HepG2 (cell line): ENCODE measurements around the gene CYTH1. TPM values are rescaled to one million over a fixed set of nuclear protein-coding genes. Genes with fewer than 3 reads are reported as not detected.

ENCODE experiments used
- ATAC-seq: fragments of 200-7000 bp; cut with Tn5 transposase; 3 replicates; pipeline ENCODE4 v1.9.1; 2020; ENCODE audit warnings: mild to moderate bottlenecking, moderate library complexity
- BruUV-seq: library from RNA; stranded (reverse); fragments of 400-500 nt; replicated peaks from 2 replicates; lab custom pipeline; 2021; lab: Mats Ljungman, UMichigan
- CTCF ChIA-PET: fragments of 300-600 bp; formaldehyde crosslinking; extraction: SDS; loops from one replicate; lab custom pipeline; 2021; ENCODE audit warnings: low total read pairs, inconsistent platforms, low intra/inter-chr PET ratio; lab: Yijun Ruan, JAX
- POLR2A ChIA-PET: fragments of 350-600 bp; sonication (Branson Sonifier 250); formaldehyde crosslinking; loops from one replicate; lab custom pipeline; 2020; ENCODE audit warnings: antibody characterized with exemption, inconsistent platforms; lab: Yijun Ruan, JAX
- DNase-seq: peaks from one replicate; pipeline ENCODE4 v3.0.0-alpha.2; 2015; ENCODE audit warnings: low spot score
- FAIRE-seq: peaks from 3 replicates; lab custom pipeline; 2011; peaks lifted over from hg19 to GRCh38; lab: Jason Lieb, UNC
- H2AFZ ChIP-seq: one replicate; pipeline ENCODE4 v1.6.1; 2011; ENCODE audit warnings: low read length, inconsistent platforms
- H3K27ac ChIP-seq: fragments of 300-600 bp; 3 replicates; pipeline ENCODE4 v1.8.0; 2011; ENCODE audit warnings: mixed run types, mild to moderate bottlenecking, mixed read lengths, low read length, inconsistent platforms; ENCODE audit not compliant: insufficient read depth; ENCODE audit errors: extremely low read length
- H3K27me3 ChIP-seq, 2 experiments: fragments of 200-600 bp in 1 of 2; 2 replicates in 1 of 2; 3 replicates in 1 of 2; pipeline versions ENCODE4 v1.6.0 to v1.8.0; 2011; ENCODE audit warnings: low read length in 2 of 2, mild to moderate bottlenecking in 2 of 2, moderate library complexity in 2 of 2, inconsistent platforms in 1 of 2; ENCODE audit not compliant: insufficient read depth in 2 of 2, control insufficient read depth in 1 of 2
- H3K36me3 ChIP-seq, 2 experiments: fragments of 200-600 bp in 1 of 2; replicated peaks in 1 of 2; 2 replicates in 1 of 2; 3 replicates in 1 of 2; pipeline versions ENCODE4 v1.5.1 to v1.8.0; 2011; ENCODE audit warnings: low read length in 2 of 2, inconsistent platforms in 1 of 2; ENCODE audit not compliant: insufficient read depth in 2 of 2, control insufficient read depth in 1 of 2
- H3K4me1 ChIP-seq: 2 replicates; pipeline ENCODE4 v1.5.1; 2012; ENCODE audit warnings: low read length, inconsistent platforms; ENCODE audit not compliant: insufficient read depth
- H3K4me2 ChIP-seq: 2 replicates; pipeline ENCODE4 v1.6.0; 2011; ENCODE audit warnings: low read depth, low read length, inconsistent platforms
- H3K4me3 ChIP-seq, 3 experiments: fragments of 200-600 bp in 1 of 3; sonication (generic), shearing (Covaris generic) in 1 of 3; replicated peaks in 1 of 3; 2 replicates each; pipeline ENCODE4 v1.5.1; 2011 to 2016; ENCODE audit warnings: low read length in 3 of 3, inconsistent platforms in 2 of 3, low read depth in 2 of 3, mild to moderate bottlenecking in 2 of 3, control low read depth in 1 of 3, mixed read lengths in 1 of 3; ENCODE audit not compliant: insufficient read depth in 1 of 3
- H3K79me2 ChIP-seq: one replicate; pipeline ENCODE4 v1.6.1; 2011; ENCODE audit warnings: low read length, inconsistent platforms; ENCODE audit not compliant: insufficient read depth
- H3K9ac ChIP-seq: 2 replicates; pipeline ENCODE4 v1.6.0; 2011; ENCODE audit warnings: mild to moderate bottlenecking, low read depth, low read length, inconsistent platforms; ENCODE audit not compliant: insufficient read depth
- H3K9me3 ChIP-seq: 2 replicates; pipeline ENCODE4 v1.5.1; 2012; ENCODE audit warnings: mild to moderate bottlenecking, low read length
- H4K20me1 ChIP-seq: 2 replicates; pipeline ENCODE4 v1.6.0; 2011; ENCODE audit warnings: inconsistent platforms, mild to moderate bottlenecking, low read length, moderate library complexity; ENCODE audit not compliant: insufficient read depth
- BRF2 ChIP-seq: sonication (generic); formaldehyde crosslinking; IDR thresholded peaks from 2 replicates; pipeline ENCODE4 v1.8.1; 2022; ENCODE audit warnings: mild to moderate bottlenecking, missing genetic modification reagents
- CERS6 ChIP-seq: sonication (generic); formaldehyde crosslinking; IDR thresholded peaks from 2 replicates; pipeline ENCODE4 v1.5.0; 2020; ENCODE audit warnings: missing genetic modification reagents
- ELF4 ChIP-seq: sonication (generic); formaldehyde crosslinking; IDR thresholded peaks from 2 replicates; pipeline ENCODE4 v1.5.0; 2020; ENCODE audit warnings: missing genetic modification reagents, mild to moderate bottlenecking, moderate library complexity, borderline replicate concordance
- ETV6 ChIP-seq: sonication (generic); formaldehyde crosslinking; conservative IDR thresholded peaks from 2 replicates; pipeline ENCODE4 v1.4.0; 2020; ENCODE audit warnings: missing genetic modification reagents
- FOXO4 ChIP-seq: sonication (generic); formaldehyde crosslinking; conservative IDR thresholded peaks from 2 replicates; pipeline ENCODE4 v1.8.1; 2023; ENCODE audit warnings: missing genetic modification reagents
- MNT ChIP-seq: fragments of 450-650 bp; IDR thresholded peaks from 2 replicates; pipeline ENCODE4 v1.6.1; 2016
- SNAPC4 ChIP-seq: sonication (generic); formaldehyde crosslinking; IDR thresholded peaks from 2 replicates; pipeline ENCODE4 v1.4.0; 2020; ENCODE audit warnings: mild to moderate bottlenecking, missing genetic modification reagents
- U2AF2 ChIP-seq: fragments of 200-400 bp; formaldehyde crosslinking; IDR thresholded peaks from 2 replicates; pipeline ENCODE4 v1.6.1; 2017; ENCODE audit warnings: low read depth, mild to moderate bottlenecking, low read length
- ZFP90 ChIP-seq: sonication (generic); formaldehyde crosslinking; IDR thresholded peaks from 2 replicates; pipeline ENCODE4 v1.8.0; 2022; ENCODE audit warnings: missing genetic modification reagents, mild to moderate bottlenecking, inconsistent platforms, borderline replicate concordance
- ZNF414 ChIP-seq: sonication (generic); formaldehyde crosslinking; IDR thresholded peaks from 2 replicates; pipeline ENCODE4 v1.5.0; 2020; ENCODE audit warnings: missing genetic modification reagents
- ZNF484 ChIP-seq: sonication (generic); formaldehyde crosslinking; IDR thresholded peaks from 2 replicates; pipeline ENCODE4 v1.5.1; 2020; ENCODE audit warnings: mild to moderate bottlenecking, low read depth, missing genetic modification reagents, borderline replicate concordance
- ZNF749 ChIP-seq: sonication (generic); formaldehyde crosslinking; IDR thresholded peaks from 2 replicates; pipeline ENCODE4 v1.8.0; 2022; ENCODE audit warnings: mild to moderate bottlenecking, missing genetic modification reagents, moderate library complexity, borderline replicate concordance
- ZSCAN30 ChIP-seq: sonication (generic); formaldehyde crosslinking; IDR thresholded peaks from 2 replicates; pipeline ENCODE4 v1.5.0; 2020; ENCODE audit warnings: mild to moderate bottlenecking, missing genetic modification reagents
- WGBS: methylation state at CpG from one replicate; pipeline ENCODE4 v1.1.6; 2017; ENCODE audit warnings: low lambda C conversion rate; 5-methylcytosine and 5-hydroxymethylcytosine counted together
- in situ Hi-C: cut with HindIII; loops from 2 replicates; pipeline ENCODE4 v1.10.0; 2017; ENCODE audit warnings: low pct_unique_long_range_greater_than_20kb; ENCODE audit not compliant: extremely low pct_ligation_motif_present
- intact Hi-C: fragments of 100-400 bp; cut with micrococcal nuclease; formaldehyde crosslinking; loops from one replicate; pipeline ENCODE4 v1.10.0; 2022; ENCODE audit not compliant: unreplicated experiment
- polyA plus RNA-seq, 8 experiments: library from polyadenylated mRNA; depleted of rRNA in 3 of 8; stranded (reverse) in 7 of 8; unstranded in 1 of 8; fragments of >200 nt; fragmentation: Illumina TruSeq in 4 of 8; extraction: Trizol in 4 of 8; gene quantifications; 2 replicates each; pipeline versions ENCODE4 v1.2.1 to v1.2.3, GENCODE V29; 2011 to 2016; ENCODE audit warnings: low read depth in 4 of 8, missing spikeins in 1 of 8, mixed read lengths in 1 of 8; ENCODE audit not compliant: insufficient read depth in 1 of 8
- total RNA-seq, 5 experiments: library from RNA; depleted of rRNA; stranded (reverse); fragments of >200 nt; fragmentation: Illumina TruSeq; extraction: Trizol; gene quantifications; 2 replicates each; pipeline ENCODE4 v1.2.3, GENCODE V29; 2016; ENCODE audit warnings: low read depth in 1 of 5

Gene CYTH1
- total and polyA plus RNA-seq, 2 of the 13 experiments (the other 11 are each of a cell fraction or from before 2014, with no cell fraction given): 20.1 to 48.9 TPM

- BruUV-seq: no TSS peak
- H3K4me1 ChIP-seq: no peaks in the 10 kb centered on the region
- CTCF ChIA-PET: no interaction called here
- H3K4me3 ChIP-seq: no peak overlapping the region
- H3K4me2 ChIP-seq: no peak overlapping the region
- H3K27me3 ChIP-seq: no peaks in the 10 kb centered on the region
- POLR2A ChIA-PET: no interaction called here
- in situ Hi-C loops (no loop called here), intact Hi-C loops (no loop called here)
- no peaks in the 10 kb centered on the region for H4K20me1 ChIP-seq
- H2AFZ ChIP-seq: no peak overlapping the region
- 98% methylated on average over 6 of the region's 6 CpGs for WGBS
- FAIRE-seq (no peak), ATAC-seq (no peak), DNase-seq (no peak)
- H3K79me2 ChIP-seq: no peaks in the 10 kb centered on the region
- peaks cover 10 to 44% of the 10 kb centered on the region in 2 experiments for H3K36me3 ChIP-seq
- H3K27ac ChIP-seq: no peak overlapping the region
- no peaks in the 10 kb centered on the region for H3K9me3 ChIP-seq
- no peak overlapping the region for H3K9ac ChIP-seq
- TF ChIP-seq ZSCAN30 (CRISPR knock-in tag) (no peak), MNT (no peak), ZFP90 (no peak), BRF2 (CRISPR knock-in tag) (no peak), CERS6 (no peak), FOXO4 (no peak), ELF4 (CRISPR knock-in tag) (no peak), ZNF749 (CRISPR knock-in tag) (no peak), ZNF414 (CRISPR knock-in tag) (no peak), SNAPC4 (CRISPR knock-in tag) (no peak), ZNF484 (CRISPR knock-in tag) (no peak), ETV6 (CRISPR knock-in tag) (no peak), U2AF2 (no peak)
Observed at GRCh38 chr17:78684026-78684425, 98.0 kb downstream of the CYTH1 start.
